GM10266 (cell line): ENCODE results near the gene EIF4A3.

Source experiments
- DNase-seq: peaks from one replicate; pipeline ENCODE4 v3.0.0; 2012; ENCODE audit errors: extremely low spot score
- TF ChIP-seq, protein P1 (sequence below): IDR thresholded peaks from 2 replicates; pipeline ENCODE4 v1.5.1; 2012; ENCODE audit warnings: mild to moderate bottlenecking, low read depth; ENCODE audit not compliant: control insufficient read depth, insufficient read depth; ENCODE audit errors: missing control alignments

The EIF4A3 gene

DNA sequence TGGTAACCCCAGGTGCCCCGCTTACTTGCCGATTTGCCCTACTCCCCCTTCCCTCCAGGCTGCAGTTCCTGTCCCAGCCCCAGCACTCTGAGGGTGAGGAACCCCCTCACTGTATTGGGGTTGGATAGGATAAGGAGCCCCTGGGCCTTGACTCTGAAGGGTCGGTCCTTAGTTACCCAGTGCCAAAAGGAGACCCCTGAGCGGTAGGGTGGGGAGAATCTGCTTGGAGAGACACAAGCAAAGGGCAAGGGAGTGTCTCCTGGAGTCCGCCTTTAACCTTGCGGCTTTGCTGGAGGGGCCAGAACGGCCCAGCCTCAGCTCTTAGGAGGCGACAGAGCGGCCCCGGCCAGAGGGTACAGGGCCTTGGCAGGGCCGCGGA, 35.9 kb upstream of the EIF4A3 start:
- DNase-seq, result no peak
- TF ChIP-seq, protein P1, sequence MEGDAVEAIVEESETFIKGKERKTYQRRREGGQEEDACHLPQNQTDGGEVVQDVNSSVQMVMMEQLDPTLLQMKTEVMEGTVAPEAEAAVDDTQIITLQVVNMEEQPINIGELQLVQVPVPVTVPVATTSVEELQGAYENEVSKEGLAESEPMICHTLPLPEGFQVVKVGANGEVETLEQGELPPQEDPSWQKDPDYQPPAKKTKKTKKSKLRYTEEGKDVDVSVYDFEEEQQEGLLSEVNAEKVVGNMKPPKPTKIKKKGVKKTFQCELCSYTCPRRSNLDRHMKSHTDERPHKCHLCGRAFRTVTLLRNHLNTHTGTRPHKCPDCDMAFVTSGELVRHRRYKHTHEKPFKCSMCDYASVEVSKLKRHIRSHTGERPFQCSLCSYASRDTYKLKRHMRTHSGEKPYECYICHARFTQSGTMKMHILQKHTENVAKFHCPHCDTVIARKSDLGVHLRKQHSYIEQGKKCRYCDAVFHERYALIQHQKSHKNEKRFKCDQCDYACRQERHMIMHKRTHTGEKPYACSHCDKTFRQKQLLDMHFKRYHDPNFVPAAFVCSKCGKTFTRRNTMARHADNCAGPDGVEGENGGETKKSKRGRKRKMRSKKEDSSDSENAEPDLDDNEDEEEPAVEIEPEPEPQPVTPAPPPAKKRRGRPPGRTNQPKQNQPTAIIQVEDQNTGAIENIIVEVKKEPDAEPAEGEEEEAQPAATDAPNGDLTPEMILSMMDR, result no peak

DNA sequence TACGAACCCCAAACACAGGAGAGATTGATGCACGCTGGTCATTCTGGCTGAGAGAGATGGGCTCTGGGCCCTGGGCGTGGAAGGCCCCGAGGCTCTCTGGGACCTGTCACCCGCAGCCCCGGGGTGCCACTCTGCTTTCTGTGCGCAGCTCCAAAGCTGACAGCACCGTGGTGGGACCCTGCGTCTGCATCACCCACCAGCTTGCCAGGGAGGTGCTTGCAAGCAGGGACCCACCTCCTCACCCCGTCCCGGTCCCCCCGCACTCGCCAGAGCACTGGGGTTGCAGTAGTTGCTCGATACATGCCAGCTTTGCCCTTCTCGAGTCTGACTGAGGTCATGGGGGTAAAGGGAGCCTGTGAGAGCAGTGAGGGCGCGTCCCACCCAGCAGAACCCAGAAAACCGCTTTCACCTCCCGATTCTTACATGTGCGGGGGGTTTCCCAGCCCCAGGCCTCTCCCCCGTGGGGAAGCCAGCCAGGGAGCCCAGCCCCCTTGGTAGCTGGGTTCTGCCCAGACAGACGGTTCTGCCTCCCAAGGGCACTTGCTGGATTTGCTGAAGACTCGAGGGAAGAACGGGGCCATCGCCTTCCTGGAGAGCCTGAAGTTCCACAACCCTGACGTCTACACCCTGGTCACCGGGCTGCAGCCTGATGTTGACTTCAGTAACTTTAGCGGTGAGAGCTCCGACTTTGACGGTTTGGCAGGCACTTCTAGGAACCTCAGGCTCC, 35.4 kb upstream of the EIF4A3 start:
- TF ChIP-seq, protein P1, result no peak
- DNase-seq, result no peak

DNA sequence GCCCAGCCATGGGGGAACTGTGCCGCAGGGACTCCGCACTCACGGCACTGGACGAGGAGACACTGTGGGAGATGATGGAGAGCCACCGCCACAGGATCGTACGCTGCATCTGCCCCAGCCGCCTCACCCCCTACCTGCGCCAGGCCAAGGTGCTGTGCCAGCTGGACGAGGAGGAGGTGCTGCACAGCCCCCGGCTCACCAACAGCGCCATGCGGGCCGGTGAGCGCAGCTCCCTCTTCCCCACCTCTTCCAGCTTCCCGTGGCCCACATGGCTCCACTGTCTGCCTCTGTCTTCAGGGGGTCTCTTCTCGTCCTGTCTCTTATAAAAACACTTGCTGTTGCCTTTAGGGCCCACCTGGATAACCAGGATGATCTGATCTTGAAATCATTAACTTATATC, 34.5 kb upstream of the EIF4A3 start:
- DNase-seq, result no peak
- TF ChIP-seq, protein P1, result no peak

DNA sequence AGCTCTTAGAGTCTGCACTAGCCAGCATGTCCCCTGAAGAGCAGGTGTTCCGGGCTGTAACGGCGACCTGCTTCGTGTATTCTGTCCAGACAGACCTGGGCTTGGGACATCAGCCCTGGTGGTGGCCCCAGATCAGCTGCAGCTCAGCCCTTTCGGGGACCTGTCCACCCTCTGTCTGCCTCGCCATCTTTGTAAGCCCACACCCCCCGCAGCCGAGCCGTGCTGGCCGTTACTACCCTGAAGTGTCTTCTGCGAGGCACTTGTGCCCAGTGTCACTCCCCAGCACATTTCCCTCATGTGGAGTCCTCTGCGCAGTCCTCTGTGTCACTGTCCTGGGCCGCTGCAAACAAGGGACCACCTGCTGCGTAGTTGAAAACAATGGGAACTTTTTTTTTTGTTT, 33.3 kb upstream of the EIF4A3 start:
- no peak for DNase-seq
- TF ChIP-seq, protein P1, result no peak

DNA sequence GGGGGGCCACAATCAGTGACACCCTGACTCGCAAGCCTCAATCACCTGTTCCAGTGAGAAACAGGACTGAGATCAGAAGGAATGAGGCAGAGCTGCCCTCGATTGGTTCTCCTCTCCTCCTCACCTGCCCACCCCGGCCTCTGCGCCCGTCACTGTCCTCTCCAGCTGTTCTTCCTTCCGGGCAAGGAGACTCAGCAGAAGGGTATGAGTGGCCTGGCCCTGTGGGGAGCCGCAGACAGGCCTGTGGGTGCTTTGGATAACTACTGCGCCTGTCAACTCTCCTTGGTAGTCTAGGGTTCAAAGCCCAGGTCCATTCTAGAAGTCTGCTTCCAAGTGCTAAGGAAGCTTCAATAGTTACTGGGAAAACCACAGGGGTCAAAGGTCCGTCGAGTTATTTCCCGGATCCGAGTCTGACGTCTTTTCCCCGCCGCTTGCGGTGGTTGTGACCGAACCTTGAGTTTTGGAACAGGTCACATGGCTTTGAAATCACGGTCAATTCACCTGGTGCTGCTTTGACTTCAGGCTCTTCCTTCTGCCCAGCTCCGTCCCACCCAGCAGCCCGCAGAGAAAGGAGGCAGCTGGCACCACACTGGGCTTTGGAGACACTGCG, 31.2 kb upstream of the EIF4A3 start:
- no peak for DNase-seq
- TF ChIP-seq, protein P1, result no peak

DNA sequence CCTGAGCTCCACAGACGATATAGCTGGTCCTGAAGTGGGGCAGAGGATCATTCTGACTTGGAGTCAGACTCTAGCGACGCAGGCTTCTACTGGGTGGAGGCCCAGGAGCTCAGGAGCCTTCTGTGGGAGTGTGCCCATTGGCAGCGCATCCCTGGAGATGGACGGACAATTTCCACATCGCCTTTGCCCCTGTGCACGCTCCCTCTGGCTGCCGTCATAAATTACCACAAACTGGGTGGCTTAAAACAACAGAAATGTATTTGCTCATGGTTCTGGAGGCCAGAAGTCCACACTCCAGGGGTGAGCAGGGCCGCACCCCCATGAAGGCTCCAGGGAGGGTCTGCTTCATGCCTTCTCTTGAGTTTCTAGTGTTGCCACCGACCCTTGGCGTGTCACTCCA, 29.8 kb upstream of the EIF4A3 start:
- TF ChIP-seq, protein P1, result no peak
- no peak for DNase-seq

DNA sequence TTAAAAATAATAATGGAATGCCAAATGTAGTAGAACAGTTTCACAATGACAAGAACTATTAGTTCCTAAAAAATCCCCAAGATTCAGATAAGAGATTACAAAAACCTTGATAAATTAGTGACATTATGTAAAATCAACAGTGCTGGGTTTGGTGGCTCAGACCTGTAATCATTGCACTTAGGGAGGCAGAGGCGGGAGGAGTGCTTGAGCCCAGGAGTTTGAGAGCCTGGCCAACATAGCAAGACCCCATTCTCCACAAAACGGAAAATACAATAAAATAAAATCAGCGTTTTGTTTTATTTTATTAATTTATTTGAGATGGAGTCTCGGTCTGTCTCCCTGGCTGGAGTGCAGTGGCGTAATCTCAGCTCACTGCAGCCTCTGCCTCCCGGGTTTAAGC, 27.0 kb upstream of the EIF4A3 start:
- TF ChIP-seq, protein P1, result no peak

More for the DNA sequence above, 27.0 kb upstream of the EIF4A3 start:
- no peak for DNase-seq
